ENCODE data around the gene COMP. TPM values are rescaled to one million over a fixed set of nuclear protein-coding genes. Genes with fewer than 3 reads are reported as not detected.

The COMP gene
- total RNA-seq, 1 donor from 2014 or later = not detected

DNA sequence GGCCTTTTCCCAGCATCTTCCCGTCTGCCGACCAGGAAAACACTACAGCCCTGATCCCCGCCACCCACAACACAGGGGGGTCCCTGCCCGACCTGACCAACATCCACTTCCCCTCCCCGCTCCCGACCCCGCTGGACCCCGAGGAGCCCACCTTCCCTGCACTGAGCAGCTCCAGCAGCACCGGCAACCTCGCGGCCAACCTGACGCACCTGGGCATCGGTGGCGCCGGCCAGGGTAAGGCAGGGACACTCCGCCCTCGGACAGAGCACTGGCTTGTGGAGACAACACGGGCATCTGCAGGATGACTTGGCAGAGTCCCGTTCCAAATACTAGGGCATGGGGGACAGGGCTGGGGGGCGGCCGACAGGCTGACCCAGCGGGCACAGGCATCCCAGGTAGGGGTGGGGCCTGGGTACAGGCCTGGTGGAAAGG lies 31.1 kb downstream of the COMP start:
- Mint-ChIP-seq H3K27me3 (ENCODE audit: unreplicated experiment) (peaks cover 3% of the 10 kb centered on the region), H3K36me3 (ENCODE audit: unreplicated experiment) (no peaks in the 10 kb centered on the region), H3K4me1 (ENCODE audit: low read depth, unreplicated experiment) (peaks cover 4% of the 10 kb centered on the region), H3K4me3 (ENCODE audit: unreplicated experiment) (no peak overlapping the region), H3K27ac (ENCODE audit: unreplicated experiment) (no peak overlapping the region), H3K9me3 (ENCODE audit: unreplicated experiment) (peaks cover 2% of the 10 kb centered on the region)
- DNase-seq = no peak
- TF ChIP-seq, protein P1, sequence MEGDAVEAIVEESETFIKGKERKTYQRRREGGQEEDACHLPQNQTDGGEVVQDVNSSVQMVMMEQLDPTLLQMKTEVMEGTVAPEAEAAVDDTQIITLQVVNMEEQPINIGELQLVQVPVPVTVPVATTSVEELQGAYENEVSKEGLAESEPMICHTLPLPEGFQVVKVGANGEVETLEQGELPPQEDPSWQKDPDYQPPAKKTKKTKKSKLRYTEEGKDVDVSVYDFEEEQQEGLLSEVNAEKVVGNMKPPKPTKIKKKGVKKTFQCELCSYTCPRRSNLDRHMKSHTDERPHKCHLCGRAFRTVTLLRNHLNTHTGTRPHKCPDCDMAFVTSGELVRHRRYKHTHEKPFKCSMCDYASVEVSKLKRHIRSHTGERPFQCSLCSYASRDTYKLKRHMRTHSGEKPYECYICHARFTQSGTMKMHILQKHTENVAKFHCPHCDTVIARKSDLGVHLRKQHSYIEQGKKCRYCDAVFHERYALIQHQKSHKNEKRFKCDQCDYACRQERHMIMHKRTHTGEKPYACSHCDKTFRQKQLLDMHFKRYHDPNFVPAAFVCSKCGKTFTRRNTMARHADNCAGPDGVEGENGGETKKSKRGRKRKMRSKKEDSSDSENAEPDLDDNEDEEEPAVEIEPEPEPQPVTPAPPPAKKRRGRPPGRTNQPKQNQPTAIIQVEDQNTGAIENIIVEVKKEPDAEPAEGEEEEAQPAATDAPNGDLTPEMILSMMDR (IDR thresholded peaks at IDR 0.05; ENCODE audit: partially characterized antibody, unreplicated experiment) = no peak

DNA sequence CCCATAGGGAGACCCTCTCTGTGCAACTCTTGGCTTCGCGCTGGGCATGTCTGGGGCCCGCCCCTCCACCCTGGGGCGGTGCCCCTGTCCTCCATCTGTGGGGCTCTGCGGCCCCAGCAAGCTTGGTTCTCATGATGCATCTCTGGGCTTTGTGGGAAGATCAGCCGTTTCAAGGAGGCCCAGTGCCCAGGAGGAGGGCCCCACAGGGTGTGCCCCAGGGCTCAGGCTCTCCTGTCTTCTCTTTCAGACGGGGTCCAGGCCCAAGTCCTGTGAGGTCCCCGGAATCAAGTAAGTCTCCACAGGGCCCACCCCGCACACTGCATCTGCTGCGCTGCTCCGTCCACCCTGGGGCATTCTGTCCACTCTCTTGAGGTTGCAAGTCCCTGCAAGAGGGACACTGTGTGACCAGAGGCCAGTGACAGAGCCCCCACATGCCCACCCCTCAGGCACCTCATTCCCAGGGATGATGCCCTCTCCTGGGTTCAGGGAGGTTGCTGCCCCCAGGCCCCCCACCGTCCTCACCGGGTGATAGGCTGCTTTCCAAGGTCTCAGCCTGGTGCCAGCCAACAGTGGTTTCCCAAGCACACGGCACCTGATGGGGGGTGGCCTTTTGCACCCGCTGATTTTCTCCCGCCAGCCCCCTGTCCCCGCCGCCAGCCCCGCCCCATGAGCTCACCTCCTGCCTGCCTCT lies 31.7 kb downstream of the COMP start:
- Mint-ChIP-seq H3K4me1 (ENCODE audit: low read depth, unreplicated experiment) (peaks cover 4% of the 10 kb centered on the region), H3K9me3 (ENCODE audit: unreplicated experiment) (peaks cover 2% of the 10 kb centered on the region), H3K27me3 (ENCODE audit: unreplicated experiment) (peaks cover 3% of the 10 kb centered on the region), H3K36me3 (ENCODE audit: unreplicated experiment) (no peaks in the 10 kb centered on the region), H3K4me3 (ENCODE audit: unreplicated experiment) (no peak overlapping the region), H3K27ac (ENCODE audit: unreplicated experiment) (no peak overlapping the region)
- TF ChIP-seq, protein P1 (IDR thresholded peaks at IDR 0.05; ENCODE audit: partially characterized antibody, unreplicated experiment) = no peak
- DNase-seq = no peak

DNA sequence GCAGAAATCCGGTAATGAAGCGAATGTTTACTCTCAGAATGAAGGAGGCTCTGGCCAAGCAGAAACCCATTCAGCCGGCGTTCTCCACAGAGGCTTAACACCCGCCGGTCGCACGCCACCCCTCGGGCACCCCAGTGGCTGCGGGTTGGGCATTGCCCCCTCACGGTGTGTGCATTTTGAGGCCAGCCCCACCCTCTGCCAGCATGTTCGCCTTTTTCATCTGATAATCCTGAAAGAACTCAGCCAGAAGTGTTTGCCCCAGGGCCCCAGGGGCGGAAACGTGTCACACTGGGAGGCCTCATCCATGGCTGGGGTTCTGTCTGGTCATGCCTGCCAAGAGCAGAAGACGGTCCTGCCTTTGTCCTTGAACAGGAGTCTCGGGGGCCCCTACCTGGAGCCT lies 34.2 kb downstream of the COMP start:
- H3K4me1 Mint-ChIP-seq (ENCODE audit: low read depth, unreplicated experiment) = peaks cover 4% of the 10 kb centered on the region
- TF ChIP-seq, protein P1 (IDR thresholded peaks at IDR 0.05; ENCODE audit: partially characterized antibody, unreplicated experiment) = no peak
- H3K27me3 Mint-ChIP-seq (ENCODE audit: unreplicated experiment) = peaks cover 2% of the 10 kb centered on the region
- H3K4me3 Mint-ChIP-seq (ENCODE audit: unreplicated experiment) = no peak overlapping the region
- H3K36me3 Mint-ChIP-seq (ENCODE audit: unreplicated experiment) = no peaks in the 10 kb centered on the region
- H3K27ac Mint-ChIP-seq (ENCODE audit: unreplicated experiment) = no peak overlapping the region
- H3K9me3 Mint-ChIP-seq (ENCODE audit: unreplicated experiment) = no peaks in the 10 kb centered on the region
- peak; percentile 15 for DNase-seq

DNA sequence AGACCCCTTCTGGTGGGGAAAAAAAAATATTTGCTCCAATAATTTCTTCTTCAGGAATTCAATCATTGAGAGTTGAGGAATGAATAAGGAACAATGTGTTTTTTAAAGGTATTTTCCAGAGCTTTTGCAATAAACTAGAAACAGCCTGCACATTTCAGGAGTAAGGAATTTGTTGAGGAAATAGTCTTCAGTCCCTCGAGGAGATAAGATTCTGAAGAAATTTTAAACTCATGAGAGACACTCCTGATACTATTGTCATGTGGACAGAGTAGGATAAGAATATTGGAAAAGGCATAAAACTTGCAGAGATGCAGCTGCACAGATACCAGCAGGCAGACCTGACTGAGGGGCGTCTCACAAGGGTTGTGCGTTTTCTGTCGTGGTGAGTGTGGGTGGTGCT lies 36.6 kb downstream of the COMP start:
- Mint-ChIP-seq H3K27ac (ENCODE audit: unreplicated experiment) (no peak overlapping the region), H3K27me3 (ENCODE audit: unreplicated experiment) (peaks cover 14% of the 10 kb centered on the region), H3K4me1 (ENCODE audit: low read depth, unreplicated experiment) (peaks cover 9% of the 10 kb centered on the region), H3K4me3 (ENCODE audit: unreplicated experiment) (no peak overlapping the region), H3K36me3 (ENCODE audit: unreplicated experiment) (no peaks in the 10 kb centered on the region), H3K9me3 (ENCODE audit: unreplicated experiment) (peaks cover 7% of the 10 kb centered on the region)
- DNase-seq = no peak
- TF ChIP-seq, protein P1 (IDR thresholded peaks at IDR 0.05; ENCODE audit: partially characterized antibody, unreplicated experiment) = no peak

DNA sequence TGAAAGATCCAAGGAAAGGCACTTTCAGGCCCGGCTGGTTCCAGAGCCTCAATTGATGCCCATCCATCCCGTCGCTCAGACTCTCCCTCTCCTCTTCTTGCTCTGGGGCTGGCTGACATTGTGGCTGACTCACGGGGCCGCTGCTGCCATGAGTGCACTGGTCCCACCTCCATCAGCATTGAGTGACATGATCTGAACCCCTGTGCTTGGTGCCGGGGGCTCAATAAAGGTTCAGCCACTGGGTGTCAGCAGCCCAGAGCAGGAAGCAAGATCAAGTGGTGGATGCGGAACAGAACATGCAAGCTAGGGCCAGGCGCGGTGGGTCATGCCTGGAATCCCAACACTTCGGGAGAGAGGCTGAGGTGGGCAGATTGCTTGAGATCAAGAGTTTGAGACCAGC lies 39.5 kb downstream of the COMP start:
- peaks cover 14% of the 10 kb centered on the region for H3K27me3 Mint-ChIP-seq (ENCODE audit: unreplicated experiment)
- no peak overlapping the region for H3K4me3 Mint-ChIP-seq (ENCODE audit: unreplicated experiment)
- no peaks in the 10 kb centered on the region for H3K36me3 Mint-ChIP-seq (ENCODE audit: unreplicated experiment)
- TF ChIP-seq, protein P1 (IDR thresholded peaks at IDR 0.05; ENCODE audit: partially characterized antibody, unreplicated experiment) = no peak
- H3K4me1 Mint-ChIP-seq (ENCODE audit: low read depth, unreplicated experiment) = peaks cover 7% of the 10 kb centered on the region
- DNase-seq = no peak
- H3K27ac Mint-ChIP-seq (ENCODE audit: unreplicated experiment) = no peak overlapping the region
- peaks cover 7% of the 10 kb centered on the region for H3K9me3 Mint-ChIP-seq (ENCODE audit: unreplicated experiment)

All from glutamatergic neuron (in vitro differentiated cells).